Retinal pigment epithelial cell (primary cell): ENCODE data around the gene SYP.
"Not testable (repeated sequence)": the region's sequence is repeated elsewhere in the genome, so short reads cannot be mapped to it uniquely, and the experiment has no call there.

ENCODE experiments used
- DNase-seq: peaks from one replicate; pipeline ENCODE4 v3.0.0-alpha.2; 2010; ENCODE audit warnings: low read depth
- H3K4me3 ChIP-seq: 2 replicates; pipeline ENCODE4 v1.5.1; 2011; ENCODE audit warnings: mild to moderate bottlenecking, low read length, control low read depth, moderate library complexity
- TF ChIP-seq, protein P1 (sequence below): conservative IDR thresholded peaks from 2 replicates; pipeline ENCODE4 v1.5.1; 2011; ENCODE audit warnings: low read depth, low read length, control low read depth, inconsistent platforms

Gene SYP

GRCh38 chrX:49147936-49148335 is 52.1 kb downstream of the SYP start:
- TF ChIP-seq, protein P1, sequence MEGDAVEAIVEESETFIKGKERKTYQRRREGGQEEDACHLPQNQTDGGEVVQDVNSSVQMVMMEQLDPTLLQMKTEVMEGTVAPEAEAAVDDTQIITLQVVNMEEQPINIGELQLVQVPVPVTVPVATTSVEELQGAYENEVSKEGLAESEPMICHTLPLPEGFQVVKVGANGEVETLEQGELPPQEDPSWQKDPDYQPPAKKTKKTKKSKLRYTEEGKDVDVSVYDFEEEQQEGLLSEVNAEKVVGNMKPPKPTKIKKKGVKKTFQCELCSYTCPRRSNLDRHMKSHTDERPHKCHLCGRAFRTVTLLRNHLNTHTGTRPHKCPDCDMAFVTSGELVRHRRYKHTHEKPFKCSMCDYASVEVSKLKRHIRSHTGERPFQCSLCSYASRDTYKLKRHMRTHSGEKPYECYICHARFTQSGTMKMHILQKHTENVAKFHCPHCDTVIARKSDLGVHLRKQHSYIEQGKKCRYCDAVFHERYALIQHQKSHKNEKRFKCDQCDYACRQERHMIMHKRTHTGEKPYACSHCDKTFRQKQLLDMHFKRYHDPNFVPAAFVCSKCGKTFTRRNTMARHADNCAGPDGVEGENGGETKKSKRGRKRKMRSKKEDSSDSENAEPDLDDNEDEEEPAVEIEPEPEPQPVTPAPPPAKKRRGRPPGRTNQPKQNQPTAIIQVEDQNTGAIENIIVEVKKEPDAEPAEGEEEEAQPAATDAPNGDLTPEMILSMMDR, result no peak
- no peak overlapping the region for H3K4me3 ChIP-seq
- DNase-seq, result no peak

DNA sequence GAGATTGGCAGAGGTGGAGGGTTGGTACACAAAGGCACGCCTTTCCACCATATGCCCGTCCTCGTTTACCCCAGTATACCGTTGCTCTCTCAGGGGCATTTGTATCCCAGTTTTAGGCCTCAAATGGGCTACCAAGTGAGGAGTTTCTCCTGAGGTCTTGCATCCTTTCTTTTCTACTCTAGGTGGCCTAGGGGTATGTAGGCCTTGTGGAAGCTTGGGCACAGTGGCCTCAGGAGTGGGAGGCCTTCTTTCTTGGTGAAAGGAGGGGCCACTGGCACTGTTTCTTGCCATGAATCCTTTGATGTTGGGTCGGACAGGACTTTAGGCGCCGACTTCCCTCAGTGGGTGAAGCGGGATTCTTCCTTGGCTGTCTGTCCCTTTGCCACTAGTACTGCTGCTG is 52.7 kb downstream of the SYP start:
- H3K4me3 ChIP-seq, result no peak overlapping the region
- TF ChIP-seq, protein P1, result no peak
- DNase-seq, result no peak

DNA sequence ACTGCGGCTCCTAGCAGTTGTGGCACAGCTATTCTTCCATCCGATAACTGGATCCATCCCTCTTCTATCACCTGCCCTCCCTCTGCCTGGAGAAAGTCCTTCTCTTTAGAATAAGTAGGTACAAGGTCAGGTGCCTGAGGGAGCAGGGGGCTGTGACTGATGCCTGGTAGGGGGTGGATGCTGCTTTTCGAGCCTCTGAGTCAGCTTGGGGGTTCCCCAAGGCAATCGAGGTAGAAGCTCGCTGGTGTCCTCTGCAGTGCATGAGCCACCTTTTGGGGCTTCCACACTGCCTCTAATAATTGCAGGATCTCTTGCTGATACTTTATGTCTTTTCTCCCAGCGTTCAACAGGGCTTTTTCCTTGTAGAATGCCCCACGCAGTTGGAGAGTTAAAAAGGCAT is 56.8 kb downstream of the SYP start:
- DNase-seq, H3K4me3 ChIP-seq: not testable (repeated sequence)

DNA sequence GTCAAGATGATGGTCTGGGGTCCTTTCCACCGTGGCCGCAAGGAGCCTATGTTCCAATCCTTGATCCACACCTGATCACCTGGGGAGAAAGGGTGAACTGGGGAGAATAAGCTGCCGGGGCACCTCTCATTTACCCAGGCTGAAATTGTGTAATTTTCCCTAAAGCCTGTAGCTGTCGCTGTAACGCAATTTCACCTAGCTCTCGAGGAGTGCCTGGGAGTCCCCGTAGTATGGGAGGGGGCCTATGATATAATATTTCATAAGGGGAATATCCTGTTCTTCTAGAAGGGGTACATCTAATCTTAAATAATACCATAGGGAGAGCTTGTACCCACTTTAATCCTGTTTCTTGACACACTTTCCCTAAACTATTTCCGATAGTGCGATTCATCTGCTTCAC is 57.7 kb downstream of the SYP start:
- not testable (repeated sequence) for DNase-seq, H3K4me3 ChIP-seq
- TF ChIP-seq, protein P1, result peak; percentile 49

DNA sequence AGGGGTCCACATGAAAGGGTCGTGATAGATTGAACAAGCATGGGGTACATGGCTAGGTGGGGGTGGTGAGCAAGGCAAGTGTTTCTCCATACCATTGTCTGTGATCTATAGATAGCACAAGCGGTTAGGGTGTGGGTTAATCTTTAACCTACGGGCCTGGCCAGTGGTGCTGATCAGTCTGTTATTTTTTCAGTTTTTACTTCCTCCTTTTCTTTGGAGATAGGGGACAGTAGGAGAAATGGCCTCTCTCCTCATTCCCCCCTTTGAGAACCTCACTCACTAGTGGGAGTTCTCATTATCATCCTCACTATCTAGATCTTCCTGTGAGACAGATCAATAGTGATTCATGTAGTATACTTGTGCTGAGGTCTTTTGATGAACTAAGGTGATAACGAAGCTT is 60.3 kb downstream of the SYP start:
- H3K4me3 ChIP-seq, result no peak overlapping the region
- TF ChIP-seq, protein P1, result no peak
- DNase-seq, result no peak
